ENCODE results near the gene AIMP1. TPM values are rescaled to one million over a fixed set of nuclear protein-coding genes. Genes with fewer than 3 reads are reported as not detected.

AIMP1 gene
- total RNA-seq, 2 experiments from 2014 or later, result 47.1 to 58.0 TPM

DNA sequence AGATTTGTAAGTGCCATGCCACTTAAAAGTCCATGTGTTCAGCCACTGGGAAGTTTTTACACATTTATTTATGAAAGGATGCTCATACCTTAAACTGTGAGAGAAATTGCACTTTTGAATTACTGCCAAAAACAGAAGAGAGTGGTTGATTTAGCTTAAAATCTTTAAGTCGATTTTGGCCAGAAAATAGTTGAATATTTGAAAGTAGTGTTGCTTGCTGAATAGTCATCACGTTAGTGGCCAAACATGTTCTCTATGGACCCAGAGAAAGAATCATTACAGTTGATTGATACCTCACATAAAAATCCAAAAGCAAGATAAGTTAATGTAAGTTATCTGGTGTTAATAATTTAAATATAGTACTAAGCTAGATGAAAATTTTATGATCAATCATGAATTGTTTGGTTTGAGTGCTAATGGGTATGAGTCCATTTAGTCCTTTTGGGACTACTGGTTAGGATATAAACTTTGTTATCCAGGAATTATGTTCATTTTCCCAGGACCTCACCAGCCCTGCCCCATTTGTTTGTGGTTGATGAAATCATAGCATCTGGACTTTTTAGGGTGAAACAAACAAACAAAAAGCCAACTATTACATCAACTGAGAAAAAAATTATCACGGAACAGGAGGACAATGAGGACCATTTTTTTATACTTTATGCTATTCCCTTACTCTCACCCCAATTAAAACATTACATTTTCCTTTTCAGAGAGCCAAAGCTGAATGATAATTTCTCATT lies 45.9 kb downstream of the AIMP1 start:
- POLR2A ChIA-PET, result interaction anchor here (0.6 kb wide), 1 partner anchor 102 kb away, joined by 3 read pairs; no protein-coding TSS in a partner anchor
- CTCF ChIA-PET, result interaction anchor here (1.3 kb wide), 1 partner anchor 14 kb away, joined by 3 read pairs; no protein-coding TSS in a partner anchor
- peaks cover 10% of the 10 kb centered on the region for H3K27me3 Mint-ChIP-seq (ENCODE audit: low read depth)
- DNase-seq (no peak), ATAC-seq (no peak)
- H3K9me3 Mint-ChIP-seq (ENCODE audit: insufficient read depth), result no peaks in the 10 kb centered on the region
- no peak overlapping the region for H3K27ac Mint-ChIP-seq
- H3K4me1 Mint-ChIP-seq (ENCODE audit: low read depth), result peaks cover 3% of the 10 kb centered on the region
- H3K4me3 Mint-ChIP-seq, result no peak overlapping the region
- no peaks in the 10 kb centered on the region for H3K36me3 Mint-ChIP-seq (ENCODE audit: low read depth)

DNA sequence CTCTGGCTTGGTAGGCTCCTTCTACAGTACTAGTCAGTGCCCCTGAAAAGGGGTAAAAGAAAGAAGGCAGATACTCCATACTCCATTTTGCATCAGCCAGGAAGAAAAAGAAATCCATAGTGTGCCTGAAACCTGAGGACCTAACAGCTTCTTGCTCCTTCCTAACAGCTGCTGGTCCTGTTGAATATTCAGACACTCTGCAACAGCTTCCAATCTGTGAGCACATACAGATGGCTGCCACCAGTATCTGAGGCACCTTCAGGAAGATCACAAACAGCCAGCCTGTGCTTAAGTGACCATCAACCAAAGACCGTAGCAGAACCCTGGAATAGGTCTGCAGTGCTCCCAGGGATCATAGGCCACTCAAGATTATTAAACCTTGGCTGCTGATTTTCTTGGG lies 47.9 kb downstream of the AIMP1 start:
- no peak overlapping the region for H3K4me3 Mint-ChIP-seq
- H3K36me3 Mint-ChIP-seq (ENCODE audit: low read depth), result no peaks in the 10 kb centered on the region
- ChIA-PET POLR2A (no interaction called here), CTCF (interaction anchor here (0.6 kb wide), 1 partner anchor 50 kb away, joined by 3 read pairs; no protein-coding TSS in a partner anchor)
- no peak for DNase-seq
- H3K9me3 Mint-ChIP-seq (ENCODE audit: insufficient read depth), result no peaks in the 10 kb centered on the region
- H3K27ac Mint-ChIP-seq, result no peak overlapping the region
- peaks cover 15% of the 10 kb centered on the region for H3K27me3 Mint-ChIP-seq (ENCODE audit: low read depth)
- no peak for ATAC-seq
- H3K4me1 Mint-ChIP-seq (ENCODE audit: low read depth), result peaks cover 1% of the 10 kb centered on the region

DNA sequence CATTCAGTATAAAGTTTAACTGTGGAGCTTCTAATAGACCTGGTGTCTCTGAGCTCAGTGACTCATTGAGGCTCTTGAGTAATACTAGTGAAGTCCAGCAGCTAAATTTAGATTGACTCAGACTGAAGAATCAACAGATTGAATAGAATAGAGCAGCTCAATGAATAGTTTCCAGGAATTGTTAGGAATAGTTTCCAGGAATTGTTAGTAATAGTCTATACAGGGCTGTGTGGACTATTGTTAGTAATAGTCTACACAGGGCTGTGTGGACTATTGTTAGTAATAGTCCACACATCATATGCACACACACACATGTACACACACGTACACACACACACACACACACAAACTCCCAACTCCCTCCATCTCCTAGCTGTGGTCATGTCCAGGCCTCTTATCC lies 49.3 kb downstream of the AIMP1 start:
- POLR2A ChIA-PET, result no interaction called here
- CTCF ChIA-PET, result no interaction called here
- DNase-seq, result no peak
- no peak for ATAC-seq
- Mint-ChIP-seq H3K27me3 (ENCODE audit: low read depth) (peaks cover 18% of the 10 kb centered on the region), H3K4me3 (no peak overlapping the region), H3K9me3 (ENCODE audit: insufficient read depth) (no peaks in the 10 kb centered on the region), H3K36me3 (ENCODE audit: low read depth) (no peaks in the 10 kb centered on the region), H3K27ac (no peak overlapping the region), H3K4me1 (ENCODE audit: low read depth) (peaks cover 2% of the 10 kb centered on the region)

DNA sequence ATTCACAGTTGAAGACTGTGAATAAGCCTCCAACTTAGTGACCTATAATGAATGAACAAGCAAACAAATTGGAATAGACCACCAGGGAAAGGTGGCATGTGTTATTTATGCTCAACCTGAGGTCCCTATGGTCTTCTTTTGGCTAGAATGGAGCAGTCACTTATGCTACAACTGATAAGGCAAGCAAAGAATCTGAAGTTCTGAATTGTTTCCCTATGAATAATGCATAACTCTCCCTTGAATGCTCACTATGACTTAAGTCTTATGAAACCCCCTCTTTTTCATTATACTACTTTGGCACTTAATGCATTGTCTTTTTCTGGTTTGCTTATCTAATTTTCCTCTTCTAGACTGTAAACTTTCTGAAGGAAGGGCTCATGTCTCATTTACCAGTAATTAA lies 49.7 kb downstream of the AIMP1 start:
- H3K27ac Mint-ChIP-seq, result no peak overlapping the region
- CTCF ChIA-PET, result no interaction called here
- ATAC-seq (no peak), DNase-seq (no peak)
- POLR2A ChIA-PET, result no interaction called here
- H3K4me3 Mint-ChIP-seq, result no peak overlapping the region
- H3K9me3 Mint-ChIP-seq (ENCODE audit: insufficient read depth), result no peaks in the 10 kb centered on the region
- no peaks in the 10 kb centered on the region for H3K36me3 Mint-ChIP-seq (ENCODE audit: low read depth)
- peaks cover 18% of the 10 kb centered on the region for H3K27me3 Mint-ChIP-seq (ENCODE audit: low read depth)
- H3K4me1 Mint-ChIP-seq (ENCODE audit: low read depth), result peaks cover 2% of the 10 kb centered on the region

DNA sequence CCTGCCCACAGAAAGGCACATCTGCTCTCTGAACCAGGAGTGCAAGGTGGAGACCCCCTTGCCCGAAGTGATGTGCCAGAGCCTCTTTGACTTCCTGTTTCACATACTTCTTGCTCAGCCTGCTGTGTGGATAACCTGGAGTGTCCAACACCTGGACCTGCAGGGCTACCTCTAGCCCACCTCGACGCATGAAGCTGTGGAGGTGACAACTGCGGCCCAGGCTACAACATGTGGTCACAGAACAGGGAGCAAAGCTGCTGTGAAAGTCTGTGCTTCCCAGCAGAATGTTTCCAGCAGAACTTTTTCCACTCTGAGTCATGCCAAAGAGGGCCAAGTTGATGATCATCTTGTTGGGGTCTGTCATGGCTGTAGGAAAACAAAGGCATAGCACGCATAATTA lies 50.7 kb downstream of the AIMP1 start:
- Mint-ChIP-seq H3K27me3 (ENCODE audit: low read depth) (peaks cover 16% of the 10 kb centered on the region), H3K4me3 (no peak overlapping the region), H3K9me3 (ENCODE audit: insufficient read depth) (no peaks in the 10 kb centered on the region), H3K36me3 (ENCODE audit: low read depth) (no peaks in the 10 kb centered on the region), H3K4me1 (ENCODE audit: low read depth) (peaks cover 2% of the 10 kb centered on the region), H3K27ac (no peak overlapping the region)
- ATAC-seq, result no peak
- no peak for DNase-seq
- ChIA-PET POLR2A (no interaction called here), CTCF (no interaction called here)

DNA sequence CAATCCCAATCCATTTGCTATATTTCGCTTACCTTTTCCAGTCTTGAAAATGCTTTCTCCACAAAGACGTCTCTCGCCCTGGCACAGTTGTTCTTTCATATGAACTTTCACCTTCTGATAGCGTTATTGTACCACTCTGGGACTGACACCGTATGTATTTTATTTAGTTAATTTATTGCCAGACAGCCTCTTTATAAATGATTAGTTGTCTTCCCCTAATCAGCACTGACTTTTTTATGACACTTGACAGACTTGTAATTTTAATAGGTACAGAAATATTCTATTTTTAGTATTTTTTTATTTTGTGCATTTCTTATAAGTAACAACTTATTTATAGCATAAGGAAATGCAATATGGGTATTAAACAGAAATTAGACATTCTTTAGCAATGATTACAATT lies 52.3 kb downstream of the AIMP1 start, which contains the start of gene GIMD1:
Gene GIMD1 (minus strand): TSS at position 101 of the 400 bp plus-strand sequence. CDS start 1,343 bp downstream, outside the sequence.
- no peak for DNase-seq
- Mint-ChIP-seq H3K27me3 (ENCODE audit: low read depth) (peaks cover 19% of the 10 kb centered on the region), H3K36me3 (ENCODE audit: low read depth) (no peaks in the 10 kb centered on the region), H3K27ac (no peak within 1 kb of the TSS), H3K4me1 (ENCODE audit: low read depth) (peaks cover 2% of the 10 kb centered on the region), H3K9me3 (ENCODE audit: insufficient read depth) (no peaks in the 10 kb centered on the region), H3K4me3 (no peak within 1 kb of the TSS)
- ATAC-seq, result no peak
- ChIA-PET POLR2A (no interaction called here), CTCF (interaction anchor here (0.8 to 1.6 kb wide), 5 partner anchors 16 to 127 kb away, joined by 3 to 4 read pairs (median 3); no protein-coding TSS in a partner anchor)

DNA sequence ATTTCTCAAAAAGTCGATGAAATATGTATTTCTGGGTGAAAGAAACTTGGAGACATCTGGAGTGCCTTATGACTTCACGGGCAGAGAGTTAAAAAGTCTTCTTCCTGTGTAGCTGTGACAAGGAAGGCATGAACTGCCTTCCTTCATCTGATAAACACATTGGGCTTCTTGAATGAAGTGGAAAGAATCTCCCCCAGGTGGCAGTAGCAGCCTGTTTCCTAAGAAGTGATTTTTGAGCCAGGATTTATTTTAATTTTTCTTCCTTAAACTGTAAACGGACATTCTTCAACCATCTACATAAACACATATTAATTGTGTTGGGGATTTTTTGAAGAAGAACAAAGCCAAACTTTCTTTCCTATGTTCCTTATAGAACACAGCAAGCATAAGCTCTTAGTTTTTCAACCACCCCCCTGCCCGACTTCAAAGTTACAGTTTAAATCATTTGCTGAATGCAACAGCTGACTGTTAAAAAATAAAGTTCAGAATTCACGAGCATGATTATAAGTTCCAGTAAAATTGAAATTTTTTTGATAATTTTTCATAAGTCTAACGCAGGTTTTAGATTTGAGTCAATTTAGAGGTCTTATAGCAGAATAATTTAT lies 53.2 kb downstream of the AIMP1 start:
- ATAC-seq (peak; percentile 68), DNase-seq (peak; percentile 39)
- no peaks in the 10 kb centered on the region for H3K9me3 Mint-ChIP-seq (ENCODE audit: insufficient read depth)
- H3K27ac Mint-ChIP-seq, result no peak overlapping the region
- ChIA-PET CTCF (interaction anchor here (0.8 to 1.6 kb wide), 14 partner anchors 9 to 529 kb away, joined by 3 to 9 read pairs (median 4); no protein-coding TSS in a partner anchor), POLR2A (no interaction called here)
- H3K4me3 Mint-ChIP-seq, result no peak overlapping the region
- peaks cover 2% of the 10 kb centered on the region for H3K4me1 Mint-ChIP-seq (ENCODE audit: low read depth)
- no peaks in the 10 kb centered on the region for H3K36me3 Mint-ChIP-seq (ENCODE audit: low read depth)
- peaks cover 25% of the 10 kb centered on the region for H3K27me3 Mint-ChIP-seq (ENCODE audit: low read depth)

DNA sequence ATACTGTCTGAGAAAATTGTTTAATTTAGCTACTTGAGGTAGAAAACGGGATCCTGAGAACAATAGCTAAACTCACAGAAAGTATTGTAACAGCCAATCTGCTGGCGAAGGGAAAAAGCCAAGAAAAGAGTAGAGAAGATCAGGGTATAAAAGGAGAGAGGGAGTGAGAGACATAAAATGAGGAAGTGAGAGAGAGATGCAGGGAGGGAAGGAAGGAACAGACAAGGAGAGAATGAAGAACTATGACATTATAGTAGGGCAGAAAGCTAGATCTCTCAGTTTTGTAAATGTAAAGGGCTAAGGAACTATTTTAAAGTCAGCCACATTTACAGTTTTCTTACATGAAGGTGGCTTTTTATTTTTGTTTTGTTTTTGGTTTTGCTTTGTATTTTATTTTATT lies 53.9 kb downstream of the AIMP1 start:
- CTCF ChIA-PET, result interaction anchor here (0.7 to 1.6 kb wide), 11 partner anchors 8 to 528 kb away, joined by 3 to 9 read pairs (median 4); no protein-coding TSS in a partner anchor
- POLR2A ChIA-PET, result no interaction called here
- H3K4me1 Mint-ChIP-seq (ENCODE audit: low read depth), result peaks cover 2% of the 10 kb centered on the region
- no peak for ATAC-seq
- H3K9me3 Mint-ChIP-seq (ENCODE audit: insufficient read depth), result no peaks in the 10 kb centered on the region
- H3K4me3 Mint-ChIP-seq, result no peak overlapping the region
- H3K27ac Mint-ChIP-seq, result no peak overlapping the region
- DNase-seq, result no peak
- peaks cover 25% of the 10 kb centered on the region for H3K27me3 Mint-ChIP-seq (ENCODE audit: low read depth)
- H3K36me3 Mint-ChIP-seq (ENCODE audit: low read depth), result no peaks in the 10 kb centered on the region

DNA sequence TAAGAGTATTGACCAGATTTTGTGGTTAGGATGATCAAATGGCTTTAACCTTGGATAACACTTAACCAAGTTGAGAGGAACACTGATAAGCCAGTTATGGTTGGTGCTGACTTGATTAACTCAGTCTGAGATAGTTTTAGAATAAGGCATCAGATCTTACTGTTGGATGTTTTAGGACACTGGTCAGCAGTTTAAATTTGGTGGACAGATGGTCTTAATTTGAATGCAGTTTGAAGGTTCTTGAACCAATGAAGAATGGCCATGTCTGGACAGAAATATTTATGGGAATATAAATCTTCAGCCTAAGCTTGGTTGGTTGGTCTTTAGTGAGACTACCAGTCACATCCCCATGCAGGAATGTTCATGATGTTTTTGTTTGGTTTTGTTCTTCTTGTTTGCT lies 54.8 kb downstream of the AIMP1 start:
- ChIA-PET CTCF (interaction anchor here (1.3 kb wide), 1 partner anchor 13 kb away, joined by 3 read pairs; no protein-coding TSS in a partner anchor), POLR2A (no interaction called here)
- Mint-ChIP-seq H3K4me3 (no peak overlapping the region), H3K27me3 (ENCODE audit: low read depth) (peaks cover 25% of the 10 kb centered on the region), H3K4me1 (ENCODE audit: low read depth) (peaks cover 2% of the 10 kb centered on the region), H3K36me3 (ENCODE audit: low read depth) (no peaks in the 10 kb centered on the region), H3K9me3 (ENCODE audit: insufficient read depth) (no peaks in the 10 kb centered on the region), H3K27ac (no peak overlapping the region)
- ATAC-seq (no peak), DNase-seq (no peak)

DNA sequence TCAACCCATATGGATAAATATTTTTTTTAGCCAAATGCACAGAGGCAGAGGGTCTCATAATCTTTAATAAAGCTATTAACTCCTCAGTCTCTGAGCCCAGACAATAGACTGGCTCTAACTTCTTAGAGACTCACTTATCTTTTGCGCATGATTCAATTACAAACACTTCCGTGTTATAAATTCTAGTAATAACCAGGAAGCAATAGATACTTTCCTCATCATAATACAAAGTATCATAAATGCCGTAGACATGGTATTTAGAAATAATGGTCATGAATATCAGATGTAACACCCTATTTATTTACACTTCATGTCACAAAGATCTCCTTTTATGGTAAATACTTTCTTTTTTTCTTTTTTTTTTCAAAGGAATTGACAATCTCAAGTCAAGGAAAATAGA lies 56.7 kb downstream of the AIMP1 start:
- H3K27me3 Mint-ChIP-seq (ENCODE audit: low read depth), result peaks cover 25% of the 10 kb centered on the region
- H3K27ac Mint-ChIP-seq, result no peak overlapping the region
- no peak for DNase-seq
- ATAC-seq, result no peak
- H3K9me3 Mint-ChIP-seq (ENCODE audit: insufficient read depth), result no peaks in the 10 kb centered on the region
- H3K4me1 Mint-ChIP-seq (ENCODE audit: low read depth), result peaks cover 2% of the 10 kb centered on the region
- ChIA-PET POLR2A (no interaction called here), CTCF (no interaction called here)
- H3K4me3 Mint-ChIP-seq, result no peak overlapping the region
- no peaks in the 10 kb centered on the region for H3K36me3 Mint-ChIP-seq (ENCODE audit: low read depth)

DNA sequence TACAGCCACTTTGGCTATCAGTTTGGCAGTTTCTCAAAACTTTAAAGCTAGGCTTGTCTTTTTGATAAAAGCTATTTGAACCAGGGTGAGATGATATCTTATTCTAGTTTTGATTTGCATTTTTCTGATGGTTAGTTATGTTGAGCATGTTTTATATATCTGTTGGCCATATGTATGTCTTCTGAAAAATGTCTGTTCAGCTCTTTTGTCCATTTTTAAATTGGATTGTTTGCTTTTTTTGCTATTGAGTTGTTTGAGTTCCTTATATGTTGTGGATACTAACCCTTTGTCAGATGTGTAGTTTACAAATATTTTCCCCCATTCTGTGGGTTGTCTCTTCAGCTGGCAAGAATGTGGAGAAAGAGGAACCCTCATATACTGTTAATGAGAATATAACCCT lies 63.8 kb downstream of the AIMP1 start:
- no peak for DNase-seq
- Mint-ChIP-seq H3K36me3 (ENCODE audit: low read depth) (no peaks in the 10 kb centered on the region), H3K4me1 (ENCODE audit: low read depth) (no peaks in the 10 kb centered on the region), H3K27me3 (ENCODE audit: low read depth) (peaks cover 5% of the 10 kb centered on the region), H3K4me3 (no peak overlapping the region), H3K9me3 (ENCODE audit: insufficient read depth) (no peaks in the 10 kb centered on the region), H3K27ac (no peak overlapping the region)
- ATAC-seq, result no peak
- POLR2A ChIA-PET, result no interaction called here
- CTCF ChIA-PET, result no interaction called here

DNA sequence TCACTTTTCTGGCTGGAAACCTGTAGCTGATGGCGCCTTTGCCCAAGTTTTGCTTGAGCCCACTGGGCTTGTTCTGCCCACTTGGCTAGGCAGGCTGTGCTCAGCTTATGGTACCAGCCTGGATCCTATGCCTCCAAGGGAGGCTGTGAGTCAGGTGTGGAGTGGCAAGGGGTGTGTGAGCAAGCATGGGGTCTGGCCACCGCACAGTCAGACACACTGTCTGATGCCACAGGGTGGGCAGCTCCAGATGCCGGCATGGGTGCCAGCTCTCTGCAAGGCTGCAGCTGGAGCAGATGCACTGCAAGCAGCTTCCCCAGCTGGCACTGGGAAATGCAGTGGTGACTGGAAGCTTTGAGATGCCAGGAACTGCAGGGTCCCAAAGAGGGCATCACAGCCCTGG lies 68.5 kb downstream of the AIMP1 start:
- Mint-ChIP-seq H3K27ac (no peak overlapping the region), H3K4me1 (ENCODE audit: low read depth) (no peaks in the 10 kb centered on the region), H3K27me3 (ENCODE audit: low read depth) (no peaks in the 10 kb centered on the region), H3K4me3 (no peak overlapping the region), H3K9me3 (ENCODE audit: insufficient read depth) (no peaks in the 10 kb centered on the region), H3K36me3 (ENCODE audit: low read depth) (no peaks in the 10 kb centered on the region)
- no peak for ATAC-seq
- no peak for DNase-seq
- ChIA-PET CTCF (interaction anchor here (1.3 kb wide), 1 partner anchor 16 kb away, joined by 3 read pairs; the partner anchor contains the start of gene GIMD1), POLR2A (no interaction called here)
